Stimulated activated CD8-positive, alpha-beta memory T cell treated with anti-CD3 and anti-CD28 coated beads, Interleukin-4, amount 100 ng/mL, for 4 hours (primary cell): ENCODE results near the gene CNOT4.

ENCODE experiments used
- DNase-seq, 2 donors: peaks; one replicate each; pipeline ENCODE4 v3.0.0-alpha.2; 2020; ENCODE audit warnings: low read depth in 2 of 2, low spot score in 1 of 2

Gene CNOT4

GRCh38 chr7:135405969-135406368 lies 103.9 kb downstream of the CNOT4 start:
- DNase-seq = no peak

GRCh38 chr7:135403302-135403701 lies 106.6 kb downstream of the CNOT4 start:
- DNase-seq = no peak

- DNase-seq = no peak
Observed at GRCh38 chr7:135397689-135398088, 112.2 kb downstream of the CNOT4 start.

- no peak for DNase-seq
Observed at GRCh38 chr7:135392701-135393100, 117.2 kb downstream of the CNOT4 start.

GRCh38 chr7:135391514-135391913 lies 118.4 kb downstream of the CNOT4 start:
- DNase-seq = no peak

GRCh38 chr7:135390829-135391228 lies 119.1 kb downstream of the CNOT4 start:
- no peak for DNase-seq

GRCh38 chr7:135389971-135390370 lies 119.9 kb downstream of the CNOT4 start:
- no peak for DNase-seq

- no peak for DNase-seq
Observed at GRCh38 chr7:135388616-135389015, 121.3 kb downstream of the CNOT4 start.

- DNase-seq = no peak
Observed at GRCh38 chr7:135386776-135387175, 123.1 kb downstream of the CNOT4 start.

- DNase-seq = no peak
Observed at GRCh38 chr7:135386181-135386580, 123.7 kb downstream of the CNOT4 start.

- DNase-seq = no peak
Observed at GRCh38 chr7:135385209-135385608, 124.7 kb downstream of the CNOT4 start.

- no peak for DNase-seq
Observed at GRCh38 chr7:135383525-135384175, 126.3 kb downstream of the CNOT4 start.

- DNase-seq = no peak
Observed at GRCh38 chr7:135382173-135382572, 127.7 kb downstream of the CNOT4 start.

- no peak for DNase-seq
Observed at GRCh38 chr7:135381369-135381768, 128.5 kb downstream of the CNOT4 start.

- DNase-seq = no peak
Observed at GRCh38 chr7:135380351-135380750, 129.6 kb downstream of the CNOT4 start.

- DNase-seq = no peak
Observed at GRCh38 chr7:135377171-135377570, 132.7 kb downstream of the CNOT4 start.

- DNase-seq = no peak
Observed at GRCh38 chr7:135375908-135376699, 133.8 kb downstream of the CNOT4 start.

GRCh38 chr7:135374736-135375135 lies 135.2 kb downstream of the CNOT4 start:
- no peak for DNase-seq

- DNase-seq = no peak
Observed at GRCh38 chr7:135372222-135372621, 137.7 kb downstream of the CNOT4 start.

- DNase-seq = no peak
Observed at GRCh38 chr7:135370656-135371055, 139.2 kb downstream of the CNOT4 start.

- no peak for DNase-seq
Observed at GRCh38 chr7:135369405-135369804, 140.5 kb downstream of the CNOT4 start.

- DNase-seq = no peak
Observed at GRCh38 chr7:135368416-135369186, 141.3 kb downstream of the CNOT4 start.
